Heart left ventricle (tissue), 13 donors: Measurements from ENCODE around the gene ANK2.

Experiments
- CTCF ChIP-seq, 12 donors: fragments of 200-600 bp; sonication (generic) in 4 of 12; IDR thresholded peaks; one replicate each; pipeline versions ENCODE4 v1.5.0 to v1.8.0; 2018 to 2022; ENCODE audit warnings: antibody characterized with exemption in 12 of 12, mild to moderate bottlenecking in 5 of 12
- POLR2A ChIP-seq, 2 donors: fragments of 450-650 bp; IDR thresholded peaks; one replicate each; pipeline ENCODE4 v1.6.1; 2017; ENCODE audit warnings: antibody characterized with exemption in 2 of 2, mild to moderate bottlenecking in 2 of 2, moderate library complexity in 2 of 2
- donor health status: ischemic (EF 13 %, LVEDD 7.1; RV severe dilation, severe dysfunction).
- donor health status: DM: no; HTN: yes; CAD: no.
- donor health status: DM: no; HTN: no; CAD: no.
- donor health status: ischemic (EF 25% LVEDD 6.9; RV normal size, moderate dysfunction).
- donor health status: ischemic (EF 25% LVEDD 5.7; RV mildly dilated, moderate dysfunction).
- donor health status: ischemic (EF 35%, LVEDD 5.7; RV mildly dilated, moderate dysfunction).
- donor health status: nonischemic (EF 11% LVEDD 7.7; RV severe dilation, severe dysfunction).
- donor health status: DM: yes; HTN: yes; CAD: no.
- donor health status: PGD.
- donor health status: ischemic (EF 29% LVEDD 5.4; RV normal size, mild dysfunction).
- donor health status: nonischemic (EF 23%, LVEDD 6.1; RV moderate dilation, normal function).

GRCh38 chr4:113114884-113115283, 65.4 kb downstream of the ANK2 start:
- TF ChIP-seq CTCF (IDR thresholded peaks at IDR 0.05), result no peak
- TF ChIP-seq POLR2A (IDR thresholded peaks at IDR 0.05), result no peak
